Omental fat pad (tissue), 4 donors: ENCODE data around the gene TLCD3B. TPM values are rescaled to one million over a fixed set of nuclear protein-coding genes. Genes with fewer than 3 reads are reported as not detected.

Source experiments
- ATAC-seq: fragments of 150-250 bp; one replicate; pipeline ENCODE4 v1.9.1; 2016; ENCODE audit warnings: mild to moderate bottlenecking, moderate library complexity; ENCODE audit not compliant: low FRiP score
- DNase-seq: peaks from one replicate; pipeline ENCODE4 v3.0.0-alpha.2; 2019; ENCODE audit warnings: low spot score
- CTCF ChIP-seq, 3 donors: fragments of 450-650 bp; IDR thresholded peaks; one replicate each; pipeline ENCODE4 v1.5.1; 2016 to 2017; ENCODE audit warnings: antibody characterized with exemption in 3 of 3, mild to moderate bottlenecking in 3 of 3, moderate library complexity in 2 of 3
- total RNA-seq, 4 donors: library from RNA; depleted of rRNA; stranded (reverse); fragments of >200 nt; gene quantifications; one replicate each; pipeline ENCODE4 v1.1.0, GENCODE V29; 2016

TLCD3B gene
- total RNA-seq, 4 donors from 2014 or later = not detected

DNA sequence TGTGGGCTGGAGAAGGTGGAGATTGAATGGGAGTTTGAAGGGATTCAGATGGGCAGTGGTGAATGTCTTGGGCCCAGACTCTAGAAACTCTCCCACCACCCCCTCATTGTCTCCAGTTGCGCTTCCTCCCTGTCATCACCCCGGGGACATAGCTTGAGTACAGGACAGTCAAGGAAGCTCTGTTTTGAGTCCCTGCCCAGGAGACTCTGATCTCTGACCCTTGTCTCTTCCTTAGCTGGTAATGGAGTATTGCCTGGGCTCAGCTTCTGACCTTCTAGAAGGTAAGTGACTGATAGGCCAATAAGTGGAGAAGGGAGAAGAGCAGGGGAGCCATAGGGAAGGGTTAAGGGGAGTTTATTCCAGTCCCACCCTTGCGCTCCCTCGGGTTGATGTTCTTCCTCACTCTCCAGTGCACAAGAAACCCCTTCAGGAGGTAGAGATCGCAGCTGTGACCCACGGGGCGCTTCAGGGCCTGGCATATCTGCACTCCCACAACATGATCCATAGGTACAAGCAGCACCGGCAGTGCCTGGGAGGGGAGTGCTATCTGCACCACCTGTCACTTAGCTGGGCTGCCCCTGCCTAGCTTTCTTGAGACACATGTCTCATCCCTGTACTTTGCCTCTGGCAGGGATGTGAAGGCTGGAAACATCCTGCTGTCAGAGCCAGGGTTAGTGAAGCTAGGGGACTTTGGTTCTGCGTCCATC is 52.4 kb downstream of the TLCD3B start:
- DNase-seq (no peak), ATAC-seq (no peak)
- TF ChIP-seq CTCF (IDR thresholded peaks at IDR 0.05) = no peak

GRCh38 chr16:29978081-29978480 is 53.0 kb downstream of the TLCD3B start:
- no peak for ATAC-seq
- no peak for TF ChIP-seq CTCF (IDR thresholded peaks at IDR 0.05)
- no peak for DNase-seq

DNA sequence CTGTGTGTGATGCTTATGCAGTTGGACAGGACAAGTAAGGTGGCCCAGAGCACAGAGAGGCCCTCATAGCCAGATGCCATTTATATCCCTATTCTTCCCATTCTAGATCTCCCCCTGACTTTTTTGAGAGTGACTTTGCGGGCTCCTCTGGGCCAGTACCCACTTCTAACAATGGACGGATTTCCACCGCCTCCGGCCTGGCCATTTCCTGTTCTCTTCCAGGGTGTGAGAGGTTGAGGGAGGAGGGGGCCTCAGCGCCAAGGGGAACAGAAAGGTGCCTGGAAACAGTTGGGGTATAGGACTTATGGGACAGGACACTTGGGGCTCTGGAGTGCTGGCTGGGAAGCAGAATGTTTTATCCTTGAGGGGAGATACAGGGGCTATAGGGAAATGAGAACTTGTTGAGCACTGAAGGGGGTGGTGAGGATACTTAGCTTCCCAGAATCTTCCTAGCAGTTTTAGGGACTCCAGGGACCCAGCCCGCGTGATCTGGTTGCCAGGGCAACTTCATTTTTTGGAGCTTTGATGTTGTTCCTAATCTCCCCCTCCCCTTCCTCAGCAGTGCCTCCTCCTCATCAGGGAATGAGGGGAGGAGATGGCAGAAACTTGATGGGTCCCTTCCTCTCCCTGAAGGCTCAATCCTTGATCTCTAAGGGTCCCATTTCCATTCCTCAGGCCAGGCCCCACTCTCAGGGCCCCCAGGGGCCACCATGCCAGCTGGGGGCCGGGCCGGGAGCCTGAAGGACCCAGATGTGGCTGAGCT is 53.8 kb downstream of the TLCD3B start:
- ATAC-seq (no peak), DNase-seq (no peak)
- TF ChIP-seq CTCF (IDR thresholded peaks at IDR 0.05) = no peak

DNA sequence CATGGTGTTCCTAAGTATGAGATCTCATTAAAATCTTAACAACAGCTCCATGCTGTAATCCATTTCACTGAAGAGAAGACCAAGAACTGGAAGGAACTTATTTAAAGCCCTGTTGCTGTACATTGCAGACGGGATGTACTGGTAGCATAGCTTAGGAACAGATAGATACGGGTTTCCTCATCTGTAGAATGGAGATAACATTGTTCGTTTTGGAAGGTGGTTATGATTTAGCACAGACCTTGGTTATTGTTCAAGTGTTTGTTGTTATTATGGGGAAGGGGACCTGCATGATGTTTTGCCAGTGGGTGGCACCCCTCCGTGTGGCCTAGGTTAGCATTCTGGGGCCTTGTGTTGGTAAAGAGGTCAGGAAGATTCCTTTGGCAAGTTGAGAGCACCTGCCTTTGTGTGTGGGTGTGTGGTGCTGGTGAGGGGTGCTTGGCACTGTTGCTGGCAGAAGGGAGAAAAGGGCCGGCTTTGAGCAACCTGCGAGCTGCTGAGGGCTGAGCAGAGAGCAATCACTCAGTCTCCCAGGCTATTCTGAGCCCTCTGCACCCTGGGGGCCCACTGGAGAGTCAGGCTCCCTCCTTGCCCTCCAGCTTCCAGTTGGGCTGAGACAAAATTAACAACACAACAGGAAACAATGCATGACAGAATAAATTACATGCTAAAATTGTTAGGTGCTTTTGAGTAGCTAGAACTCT is 55.1 kb downstream of the TLCD3B start:
- DNase-seq (no peak), ATAC-seq (no peak)
- TF ChIP-seq CTCF (IDR thresholded peaks at IDR 0.05) = no peak

DNA sequence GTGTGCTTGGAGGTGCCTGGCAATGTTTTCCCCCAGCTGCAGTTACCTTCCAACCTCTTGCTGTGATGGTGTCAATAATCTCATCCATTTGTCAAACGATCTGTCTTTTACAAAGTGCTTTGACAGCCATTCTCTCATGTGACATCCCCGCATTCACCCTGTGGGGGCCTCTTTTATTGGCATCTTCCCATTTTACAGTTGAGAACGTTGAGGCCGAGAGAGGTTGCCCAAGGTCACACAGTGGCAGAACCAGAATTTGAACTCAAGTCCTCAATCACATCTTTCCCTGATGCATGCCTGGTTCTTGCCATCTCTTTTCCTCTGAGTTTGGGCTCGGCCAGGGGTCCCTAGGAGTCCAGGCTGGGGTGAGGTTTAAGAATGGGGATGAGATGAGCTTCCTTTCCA is 55.9 kb downstream of the TLCD3B start:
- no peak for DNase-seq
- no peak for TF ChIP-seq CTCF (IDR thresholded peaks at IDR 0.05)
- no peak for ATAC-seq

Other genes starting within 250 kb of the TLCD3B start
- gene KIF22, start 240.5 kb downstream of the TLCD3B start, total RNA-seq = 10 to 100 TPM in 3 of 4 donors, 1 to 10 TPM in 1; 9.2 to 25.2 (median 13.1) TPM
- gene MAZ, start 224.7 kb downstream of the TLCD3B start, total RNA-seq = 10 to 100 TPM; 38.0 to 76.9 (median 57.7) TPM
- 1 to 10 TPM in 2 of 4 donors, under 1 TPM in 2; 0.28 to 9.8 (median 1.0) TPM for gene PRRT2, start 219.1 kb downstream of the TLCD3B start, total RNA-seq
- gene PAGR1, start 215.1 kb downstream of the TLCD3B start, total RNA-seq = 10 to 100 TPM; 15.6 to 32.9 (median 20.6) TPM
- 100 to 1,000 TPM; 101 to 151 (median 129) TPM for gene MVP, start 210.8 kb downstream of the TLCD3B start, total RNA-seq
- gene CDIPT, start 168.0 kb downstream of the TLCD3B start, total RNA-seq = 100 to 1,000 TPM; 101 to 156 (median 104) TPM
- 10 to 100 TPM in 1 of 4 donors, 1 to 10 TPM in 2, under 1 TPM in 1; 0.63 to 11.5 (median 4.2) TPM for gene SEZ6L2, start 131.7 kb downstream of the TLCD3B start, total RNA-seq
- 10 to 100 TPM in 2 of 4 donors, 1 to 10 TPM in 1, not detected in 1; 4.0 to 14.0 (median 10.6) TPM for gene ASPHD1, start 130.8 kb downstream of the TLCD3B start, total RNA-seq
- gene KCTD13, start 105.0 kb downstream of the TLCD3B start, total RNA-seq = 10 to 100 TPM in 3 of 4 donors, 1 to 10 TPM in 1; 7.1 to 44.5 (median 20.0) TPM
- gene TMEM219, start 69.2 kb downstream of the TLCD3B start, total RNA-seq = 100 to 1,000 TPM in 3 of 4 donors, 10 to 100 TPM in 1; 78.4 to 135 (median 110) TPM
- gene TAOK2, start 57.4 kb downstream of the TLCD3B start, total RNA-seq = 10 to 100 TPM; 25.1 to 90.0 (median 43.2) TPM
- 10 to 100 TPM in 1 of 4 donors, 1 to 10 TPM in 3; 5.6 to 22.2 (median 9.8) TPM for gene HIRIP3, start 35.7 kb downstream of the TLCD3B start, total RNA-seq
- gene INO80E, start 35.0 kb downstream of the TLCD3B start, total RNA-seq = 100 to 1,000 TPM in 1 of 4 donors, 10 to 100 TPM in 3; 22.8 to 113 (median 31.1) TPM
- gene DOC2A, start 20.2 kb downstream of the TLCD3B start, total RNA-seq = 1 to 10 TPM in 2 of 4 donors, under 1 TPM in 1, not detected in 1; 0.95 to 2.3 (median 1.2) TPM
- gene C16orf92, start 8.1 kb downstream of the TLCD3B start, total RNA-seq = not detected
- 100 to 1,000 TPM; 468 to 864 (median 772) TPM for gene ALDOA, start 34.5 kb upstream of the TLCD3B start, total RNA-seq
- 10 to 100 TPM; 49.8 to 59.1 (median 56.3) TPM for gene PPP4C, start 44.7 kb upstream of the TLCD3B start, total RNA-seq
- under 1 TPM in 2 of 4 donors, not detected in 2; 0.36 to 0.56 TPM for gene TBX6, start 60.7 kb upstream of the TLCD3B start, total RNA-seq
- 10 to 100 TPM; 33.0 to 93.7 (median 74.9) TPM for gene YPEL3, start 64.9 kb upstream of the TLCD3B start, total RNA-seq
- 1 to 10 TPM; 1.6 to 6.3 (median 2.8) TPM for gene GDPD3, start 82.3 kb upstream of the TLCD3B start, total RNA-seq
- gene MAPK3, start 91.9 kb upstream of the TLCD3B start, total RNA-seq = 100 to 1,000 TPM in 1 of 4 donors, 10 to 100 TPM in 3; 58.1 to 149 (median 87.0) TPM
- 100 to 1,000 TPM in 1 of 4 donors, 10 to 100 TPM in 3; 31.6 to 109 (median 50.0) TPM for gene CORO1A, start 152.3 kb upstream of the TLCD3B start, total RNA-seq
- 100 to 1,000 TPM; 152 to 366 (median 206) TPM for gene BOLA2B, start 162.4 kb upstream of the TLCD3B start, total RNA-seq
- gene SLX1A, start 162.6 kb upstream of the TLCD3B start, total RNA-seq = 10 to 100 TPM; 21.7 to 52.7 (median 44.2) TPM
- gene SULT1A3, start 168.0 kb upstream of the TLCD3B start, total RNA-seq = 10 to 100 TPM; 14.0 to 32.3 (median 18.3) TPM
- 10 to 100 TPM in 1 of 4 donors, 1 to 10 TPM in 3; 2.8 to 14.7 (median 5.9) TPM for gene NPIPB13, start 217.2 kb upstream of the TLCD3B start, total RNA-seq